Neural cell (in vitro differentiated cells): ENCODE data around the gene APLF. TPM values are rescaled to one million over a fixed set of nuclear protein-coding genes. Genes with fewer than 3 reads are reported as not detected.

Source experiments
- H2AFZ ChIP-seq: fragments of 200-600, 300-800 bp; sonication (generic), shearing (Covaris generic); 2 replicates; pipeline ENCODE4 v1.6.0; 2014; ENCODE audit warnings: low read depth, mild to moderate bottlenecking, antibody characterized with exemption, low read length, moderate library complexity
- H3F3A ChIP-seq: fragments of 200-600 bp; shearing (Covaris generic); 2 replicates; pipeline ENCODE4 v1.6.1; 2016; ENCODE audit warnings: mild to moderate bottlenecking, moderate library complexity, mixed read lengths, antibody characterized with exemption, low read length; ENCODE audit not compliant: insufficient read depth, poor library complexity, severe bottlenecking
- H3K27ac ChIP-seq: fragments of 200-600, 300-800 bp; sonication (generic), shearing (Covaris generic); 2 replicates; pipeline ENCODE4 v1.5.1; 2014; ENCODE audit warnings: mild to moderate bottlenecking, low read length, moderate library complexity
- H3K27me3 ChIP-seq: fragments of 300-800, 200-600 bp; sonication (generic), shearing (Covaris generic); 2 replicates; pipeline ENCODE4 v1.6.0; 2014; ENCODE audit warnings: mild to moderate bottlenecking, low read depth, low read length, moderate library complexity; ENCODE audit not compliant: insufficient read depth
- H3K36me3 ChIP-seq: fragments of 300-800, 200-600 bp; sonication (generic), shearing (Covaris generic); 2 replicates; pipeline ENCODE4 v1.5.1; 2014; ENCODE audit warnings: mild to moderate bottlenecking, antibody characterized with exemption, low read length, moderate library complexity; ENCODE audit not compliant: insufficient read depth
- H3K4me2 ChIP-seq: fragments of 300-800, 200-600 bp; sonication (generic), shearing (Covaris generic); 2 replicates; pipeline ENCODE4 v1.6.0; 2014; ENCODE audit warnings: mild to moderate bottlenecking, low read length
- H3K4me3 ChIP-seq: fragments of 300-800, 200-600 bp; sonication (generic), shearing (Covaris generic); 2 replicates; pipeline ENCODE4 v1.5.1; 2014; ENCODE audit warnings: mild to moderate bottlenecking, low read length, moderate library complexity
- H3K79me2 ChIP-seq: fragments of 200-600 bp; shearing (Covaris generic); replicated peaks from 2 replicates; pipeline ENCODE4 v1.6.0; 2014; ENCODE audit warnings: mild to moderate bottlenecking, low read length, moderate library complexity; ENCODE audit not compliant: insufficient read depth
- H3K9ac ChIP-seq: fragments of 300-800, 200-600 bp; sonication (generic), shearing (Covaris generic); 2 replicates; pipeline ENCODE4 v1.6.1; 2016; ENCODE audit warnings: mild to moderate bottlenecking, low read length, mixed read lengths
- H3K9me2 ChIP-seq: fragments of 200-600 bp; shearing (Covaris generic); 2 replicates; pipeline ENCODE4 v1.6.1; 2016; ENCODE audit warnings: mild to moderate bottlenecking, low read length, mixed read lengths; ENCODE audit not compliant: insufficient read depth
- H3K9me3 ChIP-seq: fragments of 200-600, 300-800 bp; sonication (generic), shearing (Covaris generic); 2 replicates; pipeline ENCODE4 v1.6.1; 2016; ENCODE audit warnings: mild to moderate bottlenecking, mixed run types, low read length, moderate library complexity, mixed read lengths
- H4K20me1 ChIP-seq: fragments of 200-600 bp; shearing (Covaris generic); 2 replicates; pipeline ENCODE4 v1.6.1; 2016; ENCODE audit warnings: mild to moderate bottlenecking, mixed run types; ENCODE audit not compliant: insufficient read depth
- EP300 ChIP-seq: fragments of 450-650 bp; conservative IDR thresholded peaks from 2 replicates; pipeline ENCODE4 v1.6.1; 2014; ENCODE audit warnings: antibody characterized with exemption, mild to moderate bottlenecking, moderate library complexity; ENCODE audit not compliant: poor library complexity, severe bottlenecking
- EZH2 ChIP-seq: fragments of 200-600, 300-800 bp; shearing (Covaris generic), sonication (generic); IDR thresholded peaks from 2 replicates; pipeline ENCODE4 v1.6.1; 2014; ENCODE audit warnings: antibody characterized with exemption, low read length, borderline replicate concordance, mild to moderate bottlenecking; ENCODE audit not compliant: insufficient read depth, poor library complexity, severe bottlenecking
- MXI1 ChIP-seq: fragments of 450-650 bp; conservative IDR thresholded peaks from 2 replicates; pipeline ENCODE4 v1.6.1; 2014; ENCODE audit warnings: antibody characterized with exemption, mild to moderate bottlenecking; ENCODE audit not compliant: poor library complexity, severe bottlenecking
- POLR2AphosphoS5 ChIP-seq: IDR thresholded peaks from 2 replicates; pipeline ENCODE4 v1.6.1; 2012
- RAD21 ChIP-seq: fragments of 450-650 bp; conservative IDR thresholded peaks from 2 replicates; pipeline ENCODE4 v1.6.1; 2014; ENCODE audit warnings: antibody characterized with exemption, mild to moderate bottlenecking, moderate library complexity
- REST ChIP-seq: IDR thresholded peaks from 2 replicates; pipeline ENCODE4 v1.6.1; 2012; ENCODE audit warnings: borderline replicate concordance
- SMC3 ChIP-seq: fragments of 450-650 bp; conservative IDR thresholded peaks from 2 replicates; pipeline ENCODE4 v1.6.1; 2014; ENCODE audit warnings: antibody characterized with exemption, mild to moderate bottlenecking, moderate library complexity; ENCODE audit not compliant: poor library complexity
- TAF1 ChIP-seq: IDR thresholded peaks from 2 replicates; pipeline ENCODE4 v1.6.1; 2012; ENCODE audit warnings: low read depth
- polyA plus RNA-seq: library from polyadenylated mRNA; depleted of rRNA; stranded (reverse); fragments of >200 nt; gene quantifications from 2 replicates; pipeline ENCODE4 v1.2.3, GENCODE V29; 2014
- TF ChIP-seq, protein P1 (sequence below): fragments of 450-650 bp; IDR thresholded peaks from 2 replicates; pipeline ENCODE4 v1.5.1; 2014; ENCODE audit warnings: antibody characterized with exemption, mild to moderate bottlenecking, moderate library complexity; ENCODE audit not compliant: poor library complexity, severe bottlenecking

The APLF gene
- polyA plus RNA-seq, 1 donor from 2014 or later: 0.45 TPM

- H3K4me2 ChIP-seq: no peak overlapping the region
- H3F3A ChIP-seq: no peaks in the 10 kb centered on the region
- no peak overlapping the region for H2AFZ ChIP-seq
- no peaks in the 10 kb centered on the region for H3K79me2 ChIP-seq
- H3K36me3 ChIP-seq: no peaks in the 10 kb centered on the region
- H3K9ac ChIP-seq: no peak overlapping the region
- H3K4me3 ChIP-seq: no peak overlapping the region
- H3K9me2 ChIP-seq: no peaks in the 10 kb centered on the region
- no peaks in the 10 kb centered on the region for H3K9me3 ChIP-seq
- no peaks in the 10 kb centered on the region for H4K20me1 ChIP-seq
- TF ChIP-seq, protein P1, sequence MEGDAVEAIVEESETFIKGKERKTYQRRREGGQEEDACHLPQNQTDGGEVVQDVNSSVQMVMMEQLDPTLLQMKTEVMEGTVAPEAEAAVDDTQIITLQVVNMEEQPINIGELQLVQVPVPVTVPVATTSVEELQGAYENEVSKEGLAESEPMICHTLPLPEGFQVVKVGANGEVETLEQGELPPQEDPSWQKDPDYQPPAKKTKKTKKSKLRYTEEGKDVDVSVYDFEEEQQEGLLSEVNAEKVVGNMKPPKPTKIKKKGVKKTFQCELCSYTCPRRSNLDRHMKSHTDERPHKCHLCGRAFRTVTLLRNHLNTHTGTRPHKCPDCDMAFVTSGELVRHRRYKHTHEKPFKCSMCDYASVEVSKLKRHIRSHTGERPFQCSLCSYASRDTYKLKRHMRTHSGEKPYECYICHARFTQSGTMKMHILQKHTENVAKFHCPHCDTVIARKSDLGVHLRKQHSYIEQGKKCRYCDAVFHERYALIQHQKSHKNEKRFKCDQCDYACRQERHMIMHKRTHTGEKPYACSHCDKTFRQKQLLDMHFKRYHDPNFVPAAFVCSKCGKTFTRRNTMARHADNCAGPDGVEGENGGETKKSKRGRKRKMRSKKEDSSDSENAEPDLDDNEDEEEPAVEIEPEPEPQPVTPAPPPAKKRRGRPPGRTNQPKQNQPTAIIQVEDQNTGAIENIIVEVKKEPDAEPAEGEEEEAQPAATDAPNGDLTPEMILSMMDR: no peak
- TF ChIP-seq MXI1: no peak
- H3K27me3 ChIP-seq: no peaks in the 10 kb centered on the region
- no peak overlapping the region for H3K27ac ChIP-seq
Observed at GRCh38 chr2:68566362-68566761, 99.0 kb downstream of the APLF start.

DNA sequence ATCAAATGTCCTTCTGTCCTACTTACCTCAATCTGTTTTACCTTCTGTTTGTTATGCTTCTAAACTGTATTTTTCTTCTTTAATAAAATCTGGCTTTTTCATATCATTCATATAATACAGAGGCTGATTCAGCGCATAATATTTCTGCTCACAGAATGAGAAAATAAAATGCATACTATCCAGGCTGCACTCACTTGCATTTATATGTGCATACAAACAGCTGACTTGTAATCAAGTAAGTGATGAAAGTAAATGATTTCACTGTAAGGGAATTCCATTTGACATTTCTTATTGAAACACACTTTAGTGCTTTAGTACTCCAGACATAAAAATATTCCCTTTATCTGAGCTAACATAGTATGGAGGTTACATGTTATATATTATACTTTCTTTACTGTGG, 100.7 kb downstream of the APLF start:
- Histone ChIP-seq H3K9me3 (no peaks in the 10 kb centered on the region), H3K9me2 (no peaks in the 10 kb centered on the region), H3K4me2 (no peak overlapping the region), H4K20me1 (no peaks in the 10 kb centered on the region), H2AFZ (no peak overlapping the region), H3K9ac (no peak overlapping the region), H3K4me3 (no peak overlapping the region), H3F3A (no peaks in the 10 kb centered on the region), H3K36me3 (no peaks in the 10 kb centered on the region), H3K27me3 (no peaks in the 10 kb centered on the region), H3K79me2 (no peaks in the 10 kb centered on the region), H3K27ac (no peak overlapping the region)
- TF ChIP-seq SMC3: no peak
- no peak for TF ChIP-seq MXI1
- TF ChIP-seq POLR2AphosphoS5: no peak
- no peak for TF ChIP-seq EP300
- TF ChIP-seq, protein P1: no peak
- TF ChIP-seq EZH2: no peak
- TF ChIP-seq TAF1: no peak
- no peak for TF ChIP-seq RAD21
- no peak for TF ChIP-seq REST
